GM20000 (cell line): ENCODE results near the gene ERG.

Experiments
- DNase-seq: peaks from one replicate; pipeline ENCODE4 v3.0.0; 2012; ENCODE audit warnings: low spot score
- TF ChIP-seq, protein P1 (sequence below): IDR thresholded peaks from 2 replicates; pipeline ENCODE4 v1.5.1; 2012; ENCODE audit warnings: mild to moderate bottlenecking, control low read depth; ENCODE audit errors: extremely low read depth, missing control alignments

The ERG gene

GRCh38 chr21:38337793-38338192 lies 160.5 kb downstream of the ERG start:
- TF ChIP-seq, protein P1, sequence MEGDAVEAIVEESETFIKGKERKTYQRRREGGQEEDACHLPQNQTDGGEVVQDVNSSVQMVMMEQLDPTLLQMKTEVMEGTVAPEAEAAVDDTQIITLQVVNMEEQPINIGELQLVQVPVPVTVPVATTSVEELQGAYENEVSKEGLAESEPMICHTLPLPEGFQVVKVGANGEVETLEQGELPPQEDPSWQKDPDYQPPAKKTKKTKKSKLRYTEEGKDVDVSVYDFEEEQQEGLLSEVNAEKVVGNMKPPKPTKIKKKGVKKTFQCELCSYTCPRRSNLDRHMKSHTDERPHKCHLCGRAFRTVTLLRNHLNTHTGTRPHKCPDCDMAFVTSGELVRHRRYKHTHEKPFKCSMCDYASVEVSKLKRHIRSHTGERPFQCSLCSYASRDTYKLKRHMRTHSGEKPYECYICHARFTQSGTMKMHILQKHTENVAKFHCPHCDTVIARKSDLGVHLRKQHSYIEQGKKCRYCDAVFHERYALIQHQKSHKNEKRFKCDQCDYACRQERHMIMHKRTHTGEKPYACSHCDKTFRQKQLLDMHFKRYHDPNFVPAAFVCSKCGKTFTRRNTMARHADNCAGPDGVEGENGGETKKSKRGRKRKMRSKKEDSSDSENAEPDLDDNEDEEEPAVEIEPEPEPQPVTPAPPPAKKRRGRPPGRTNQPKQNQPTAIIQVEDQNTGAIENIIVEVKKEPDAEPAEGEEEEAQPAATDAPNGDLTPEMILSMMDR: no peak
- DNase-seq: no peak

DNA sequence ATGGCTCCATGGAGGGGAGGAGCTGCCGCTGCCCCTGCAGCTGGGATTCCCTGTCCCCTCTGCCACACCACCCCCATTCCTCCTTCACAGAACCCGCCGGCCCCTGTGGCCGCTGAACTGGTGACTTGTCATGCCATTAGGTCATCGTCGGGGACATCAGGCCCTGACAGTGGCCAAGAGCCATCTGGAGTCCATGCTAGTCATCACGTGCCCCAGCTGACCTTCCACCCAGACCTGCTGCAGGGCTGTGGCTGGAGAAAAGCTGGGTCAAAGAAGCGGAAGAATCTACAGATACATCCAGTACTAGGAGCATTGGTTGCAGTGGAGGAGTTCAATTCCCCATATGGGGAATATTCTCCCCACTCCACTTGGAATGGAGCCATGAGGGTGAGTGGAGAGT lies 163.4 kb downstream of the ERG start:
- TF ChIP-seq, protein P1: no peak
- no peak for DNase-seq

GRCh38 chr21:38333301-38334272 lies 164.7 kb downstream of the ERG start:
- DNase-seq: no peak
- TF ChIP-seq, protein P1: no peak

DNA sequence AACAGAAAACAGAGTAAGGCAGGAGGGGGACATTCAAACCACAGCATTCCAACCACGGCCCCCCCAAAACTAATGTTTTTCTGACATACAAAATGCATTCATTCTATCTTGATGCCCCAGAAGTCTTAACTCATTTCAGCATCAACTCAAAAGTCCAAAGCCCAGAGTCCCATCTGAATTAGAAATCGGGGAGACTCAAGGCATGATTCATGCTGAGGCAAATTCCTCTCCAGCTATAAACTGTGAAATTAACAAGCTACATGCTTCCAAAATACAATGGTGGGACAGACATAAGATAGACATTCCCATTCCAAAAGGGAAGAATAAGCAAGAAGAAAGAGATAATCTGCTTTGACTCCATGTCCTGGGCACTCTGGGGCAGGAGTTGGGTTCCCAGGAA lies 167.6 kb downstream of the ERG start:
- TF ChIP-seq, protein P1: no peak
- no peak for DNase-seq
